IPS-20b (cell line): ENCODE data around the gene CYP27B1.

ENCODE experiments used
- H3K27ac ChIP-seq: one replicate; pipeline ENCODE4 v1.5.1; 2013; ENCODE audit warnings: low read length
- H3K27me3 ChIP-seq: 2 replicates; pipeline ENCODE4 v1.6.1; 2013; ENCODE audit warnings: mild to moderate bottlenecking, low read length, inconsistent platforms; ENCODE audit not compliant: insufficient read depth
- H3K36me3 ChIP-seq: 2 replicates; pipeline ENCODE4 v1.6.1; 2013; ENCODE audit warnings: low read depth, mild to moderate bottlenecking, inconsistent platforms, low read length, moderate library complexity; ENCODE audit not compliant: insufficient read depth
- H3K4me1 ChIP-seq: 2 replicates; pipeline ENCODE4 v1.6.1; 2013; ENCODE audit warnings: mild to moderate bottlenecking, control low read depth, inconsistent platforms, low read length, moderate library complexity; ENCODE audit not compliant: insufficient read depth
- H3K4me3 ChIP-seq: 2 replicates; pipeline ENCODE4 v1.5.1; 2013; ENCODE audit warnings: mild to moderate bottlenecking, low read length, inconsistent platforms
- H3K9ac ChIP-seq: 2 replicates; pipeline ENCODE4 v1.6.1; 2013; ENCODE audit warnings: low read depth, mild to moderate bottlenecking, inconsistent platforms, low read length, moderate library complexity
- H3K9me3 ChIP-seq: 2 replicates; pipeline ENCODE4 v1.6.1; 2013; ENCODE audit warnings: mild to moderate bottlenecking, low read depth, low read length, inconsistent platforms; ENCODE audit not compliant: insufficient read depth

CYP27B1 gene

GRCh38 chr12:57807285-57807684 lies 40.4 kb upstream of the CYP27B1 start:
- Histone ChIP-seq H3K9ac (no peak overlapping the region), H3K4me1 (no peaks in the 10 kb centered on the region), H3K36me3 (peaks cover 4% of the 10 kb centered on the region; the same call in 1 of the 2 replicates), H3K4me3 (no peak overlapping the region), H3K27me3 (no peaks in the 10 kb centered on the region), H3K27ac (no peak overlapping the region), H3K9me3 (no peaks in the 10 kb centered on the region)

DNA sequence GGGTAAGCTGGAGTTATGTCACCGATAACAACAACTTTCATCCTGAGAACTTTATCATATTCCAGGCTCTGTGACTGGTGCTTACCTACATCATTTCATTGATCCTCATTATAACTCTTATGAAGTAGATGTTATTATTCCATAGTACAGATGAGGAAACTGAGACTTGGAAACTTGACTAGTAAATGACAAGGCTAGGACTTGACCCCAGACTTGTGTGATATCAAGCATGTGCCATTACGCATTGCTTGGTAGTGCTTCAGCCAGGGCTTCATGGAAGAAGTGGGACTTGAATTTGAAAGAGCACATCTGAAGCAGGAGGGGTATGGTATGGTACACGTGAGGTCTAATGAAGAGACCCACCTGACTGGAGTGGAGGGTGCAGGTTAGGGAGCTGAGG lies 39.8 kb upstream of the CYP27B1 start:
- peaks cover 4% of the 10 kb centered on the region; the same call in 1 of the 2 replicates for H3K36me3 ChIP-seq
- H3K9me3 ChIP-seq: no peaks in the 10 kb centered on the region
- no peaks in the 10 kb centered on the region for H3K4me1 ChIP-seq
- no peak overlapping the region for H3K27ac ChIP-seq
- no peak overlapping the region for H3K4me3 ChIP-seq
- H3K9ac ChIP-seq: no peak overlapping the region
- H3K27me3 ChIP-seq: no peaks in the 10 kb centered on the region

GRCh38 chr12:57803319-57803893 lies 36.5 kb upstream of the CYP27B1 start:
- no peak overlapping the region for H3K9ac ChIP-seq
- peaks cover 14% of the 10 kb centered on the region; the same call in 1 of the 2 replicates for H3K36me3 ChIP-seq

GRCh38 chr12:57802607-57803006 lies 35.7 kb upstream of the CYP27B1 start:
- Histone ChIP-seq H3K36me3 (peaks cover 21% of the 10 kb centered on the region), H3K27me3 (no peaks in the 10 kb centered on the region), H3K27ac (no peak overlapping the region), H3K9me3 (no peaks in the 10 kb centered on the region), H3K4me1 (no peaks in the 10 kb centered on the region), H3K4me3 (no peak overlapping the region), H3K9ac (no peak overlapping the region)

More at GRCh38 chr12:57803319-57803893, 36.5 kb upstream of the CYP27B1 start:
- H3K9me3 ChIP-seq: no peaks in the 10 kb centered on the region
- no peak overlapping the region for H3K27ac ChIP-seq
- no peaks in the 10 kb centered on the region for H3K27me3 ChIP-seq
- H3K4me1 ChIP-seq: no peaks in the 10 kb centered on the region
- no peak overlapping the region for H3K4me3 ChIP-seq

- H3K36me3 ChIP-seq: peaks cover 36% of the 10 kb centered on the region
- H3K9me3 ChIP-seq: no peaks in the 10 kb centered on the region
- no peak overlapping the region for H3K27ac ChIP-seq
- no peak overlapping the region for H3K9ac ChIP-seq
- no peaks in the 10 kb centered on the region for H3K27me3 ChIP-seq
- no peaks in the 10 kb centered on the region for H3K4me1 ChIP-seq
- no peak overlapping the region for H3K4me3 ChIP-seq
Measured at GRCh38 chr12:57800965-57801364, 34.1 kb upstream of the CYP27B1 start.

DNA sequence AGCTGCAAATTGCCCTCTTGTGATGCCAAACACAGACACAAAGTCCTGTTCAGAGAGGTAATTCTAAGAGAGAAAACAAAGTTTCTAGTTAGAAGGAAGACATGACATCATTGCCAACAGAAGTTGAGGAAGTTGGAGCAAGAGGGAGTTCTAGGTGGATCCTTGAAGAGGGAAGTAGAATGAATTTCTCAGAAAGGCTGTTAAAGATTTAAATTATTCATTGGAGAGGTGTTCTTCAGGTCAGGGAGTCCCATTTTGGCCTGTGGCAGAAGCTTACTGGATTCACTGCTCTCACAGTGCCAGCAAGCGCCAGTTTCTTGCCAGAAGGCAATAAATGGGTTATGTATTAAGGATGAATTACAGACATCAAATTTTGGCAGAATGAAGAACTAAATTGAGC lies 31.1 kb upstream of the CYP27B1 start:
- H3K9me3 ChIP-seq: no peaks in the 10 kb centered on the region
- H3K27ac ChIP-seq: no peak overlapping the region
- H3K27me3 ChIP-seq: no peaks in the 10 kb centered on the region
- H3K36me3 ChIP-seq: peaks cover 57% of the 10 kb centered on the region
- H3K4me1 ChIP-seq: no peaks in the 10 kb centered on the region
- H3K4me3 ChIP-seq: no peak overlapping the region
- H3K9ac ChIP-seq: no peak overlapping the region

- Histone ChIP-seq H3K27me3 (no peaks in the 10 kb centered on the region), H3K4me1 (no peaks in the 10 kb centered on the region), H3K27ac (no peak overlapping the region), H3K4me3 (no peak overlapping the region), H3K9me3 (no peaks in the 10 kb centered on the region), H3K36me3 (peaks cover 66% of the 10 kb centered on the region), H3K9ac (no peak overlapping the region)
Measured at GRCh38 chr12:57796996-57797395, 30.1 kb upstream of the CYP27B1 start.

GRCh38 chr12:57795354-57795753 lies 28.5 kb upstream of the CYP27B1 start:
- no peak overlapping the region for H3K4me3 ChIP-seq
- H3K9me3 ChIP-seq: no peaks in the 10 kb centered on the region
- no peak overlapping the region for H3K27ac ChIP-seq
- no peak overlapping the region for H3K9ac ChIP-seq
- no peaks in the 10 kb centered on the region for H3K27me3 ChIP-seq
- H3K4me1 ChIP-seq: no peaks in the 10 kb centered on the region
- peaks cover 77% of the 10 kb centered on the region for H3K36me3 ChIP-seq

GRCh38 chr12:57793920-57794319 lies 27.0 kb upstream of the CYP27B1 start:
- Histone ChIP-seq H3K27ac (no peak overlapping the region), H3K9ac (no peak overlapping the region), H3K4me1 (no peaks in the 10 kb centered on the region), H3K36me3 (peaks cover 82% of the 10 kb centered on the region), H3K27me3 (no peaks in the 10 kb centered on the region), H3K4me3 (no peak overlapping the region), H3K9me3 (no peaks in the 10 kb centered on the region)

GRCh38 chr12:57783861-57784260 lies 17.0 kb upstream of the CYP27B1 start:
- no peaks in the 10 kb centered on the region for H3K4me1 ChIP-seq
- H3K27ac ChIP-seq: no peak overlapping the region
- no peak overlapping the region for H3K4me3 ChIP-seq
- no peak overlapping the region for H3K9ac ChIP-seq
- no peaks in the 10 kb centered on the region for H3K9me3 ChIP-seq
- H3K36me3 ChIP-seq: peaks cover 46% of the 10 kb centered on the region
- no peaks in the 10 kb centered on the region for H3K27me3 ChIP-seq

DNA sequence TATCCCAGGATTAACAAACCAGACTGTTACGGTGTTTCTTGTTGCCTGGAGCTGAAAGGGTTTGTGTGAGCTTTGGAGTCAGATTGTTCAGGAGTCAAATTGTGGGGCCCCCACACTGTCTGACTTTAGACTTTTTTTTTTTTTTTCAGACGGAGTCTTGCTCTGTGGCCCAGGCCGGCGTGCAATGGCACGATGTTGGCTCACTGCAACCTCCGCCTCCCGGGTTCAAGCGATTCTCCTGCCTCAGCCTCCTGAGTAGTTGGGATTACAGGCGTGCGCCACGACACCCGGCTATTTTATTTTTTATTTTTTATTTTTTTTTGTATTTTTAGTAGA lies 16.6 kb upstream of the CYP27B1 start:
- H3K36me3 ChIP-seq: peaks cover 42% of the 10 kb centered on the region
- H3K27ac ChIP-seq: no peak overlapping the region
- H3K4me3 ChIP-seq: peak overlapping the region; percentile 100
- no peaks in the 10 kb centered on the region for H3K4me1 ChIP-seq
- peak overlapping the region; percentile 93 for H3K9ac ChIP-seq
- no peaks in the 10 kb centered on the region for H3K27me3 ChIP-seq
- H3K9me3 ChIP-seq: no peaks in the 10 kb centered on the region

DNA sequence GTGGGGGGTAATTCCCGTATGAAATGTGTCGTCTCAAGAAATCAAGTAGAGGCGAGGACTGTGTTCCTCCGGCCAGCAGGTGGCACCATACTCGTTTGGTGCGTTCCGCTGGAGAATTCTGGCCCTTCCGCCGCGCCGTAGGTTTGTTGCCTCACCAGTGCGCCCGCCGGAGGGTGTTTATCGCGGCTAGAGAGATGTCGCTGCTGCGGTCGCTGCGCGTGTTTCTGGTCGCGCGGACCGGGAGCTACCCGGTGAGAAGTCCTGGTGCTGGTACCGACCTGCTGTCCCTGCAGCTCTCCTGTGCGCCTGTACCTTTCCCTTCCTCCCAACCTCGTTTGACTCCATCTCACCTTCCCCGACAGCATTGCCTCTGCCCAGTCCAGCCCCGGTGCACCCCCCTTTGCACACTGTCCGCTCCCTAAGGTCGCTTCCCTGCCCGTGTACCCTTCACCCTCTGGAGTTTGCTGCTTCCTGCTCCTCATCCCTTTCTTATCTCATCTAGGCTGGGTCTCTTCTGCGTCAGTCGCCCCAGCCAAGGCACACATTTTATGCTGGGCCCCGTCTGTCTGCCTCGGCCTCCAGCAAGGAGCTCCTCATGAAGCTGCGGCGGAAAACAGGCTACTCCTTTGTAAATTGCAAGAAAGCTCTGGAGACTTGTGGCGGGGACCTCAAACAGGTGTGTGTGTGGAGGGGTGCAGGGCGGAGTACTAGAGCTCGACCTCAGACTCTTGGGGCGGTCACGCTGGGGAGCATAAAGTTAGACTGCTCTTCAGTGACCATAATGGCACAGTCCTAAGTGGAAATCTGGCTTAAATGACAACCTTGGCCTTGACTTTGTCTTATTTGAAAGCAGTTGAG lies 16.0 kb upstream of the CYP27B1 start, which contains the start of gene TSFM:
TSS of gene TSFM (plus strand) at position 180 of the 858 bp plus-strand sequence. CDS start at position 195, 15 bp downstream.
- no peaks in the 10 kb centered on the region for H3K27me3 ChIP-seq
- peaks cover 37% of the 10 kb centered on the region for H3K36me3 ChIP-seq
- no peaks in the 10 kb centered on the region for H3K9me3 ChIP-seq
- no peaks in the 10 kb centered on the region for H3K4me1 ChIP-seq
- H3K9ac ChIP-seq: peak within 1 kb of the TSS; percentile 93
- peak within 1 kb of the TSS; percentile 100 for H3K4me3 ChIP-seq
- H3K27ac ChIP-seq: no peak within 1 kb of the TSS
